ENCODE results near the gene RNU7-1. TPM values are rescaled to one million over a fixed set of nuclear protein-coding genes. Genes with fewer than 3 reads are reported as not detected.

RNU7-1 gene
- total and polyA plus RNA-seq, 9 of the 15 experiments (the other 6 are each of a cell fraction or from before 2014, with no cell fraction given), result not detected

GRCh38 chr12:6943722-6944380, at the start of gene RNU7-1, which contains the start of gene C12orf57 (continued):
- 0 out of 4 replicates have a peak, but pooled peaks of 1 of the 2 experiments have one; percentile 46 for TF ChIP-seq RCOR1 (IDR thresholded peaks at IDR 0.05; ENCODE audit: borderline replicate concordance in 1 of 2, low read depth in 2 of 2, low read length in 2 of 2)
- TF ChIP-seq, protein P1, sequence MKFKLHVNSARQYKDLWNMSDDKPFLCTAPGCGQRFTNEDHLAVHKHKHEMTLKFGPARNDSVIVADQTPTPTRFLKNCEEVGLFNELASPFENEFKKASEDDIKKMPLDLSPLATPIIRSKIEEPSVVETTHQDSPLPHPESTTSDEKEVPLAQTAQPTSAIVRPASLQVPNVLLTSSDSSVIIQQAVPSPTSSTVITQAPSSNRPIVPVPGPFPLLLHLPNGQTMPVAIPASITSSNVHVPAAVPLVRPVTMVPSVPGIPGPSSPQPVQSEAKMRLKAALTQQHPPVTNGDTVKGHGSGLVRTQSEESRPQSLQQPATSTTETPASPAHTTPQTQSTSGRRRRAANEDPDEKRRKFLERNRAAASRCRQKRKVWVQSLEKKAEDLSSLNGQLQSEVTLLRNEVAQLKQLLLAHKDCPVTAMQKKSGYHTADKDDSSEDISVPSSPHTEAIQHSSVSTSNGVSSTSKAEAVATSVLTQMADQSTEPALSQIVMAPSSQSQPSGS (CRISPR knock-in tag; IDR thresholded peaks at IDR 0.05), result no peak
- no peak for TF ChIP-seq CUX1 (CRISPR knock-in tag; IDR thresholded peaks at IDR 0.05)
- TF ChIP-seq FOXO4 (CRISPR knock-in tag; IDR thresholded peaks at IDR 0.05), result peak; percentile 94
- TF ChIP-seq ELF1 (tag; IDR thresholded peaks at IDR 0.05), result peak; percentile 78
- TF ChIP-seq CHCHD3 (CRISPR knock-in tag; IDR thresholded peaks at IDR 0.05), result peak; percentile 99
- peak in 1 of 2 experiments; percentile 60; a peak in 2 of 4 replicates for TF ChIP-seq NONO (IDR thresholded peaks at IDR 0.05; ENCODE audit: low read depth in 2 of 2, low read length in 1 of 2)
- TF ChIP-seq NFE2L1 (tag; IDR thresholded peaks at IDR 0.05; ENCODE audit: borderline replicate concordance, low read depth), result no peak
- peak; percentile 43 to 70; a peak in 2 of 4 replicates for TF ChIP-seq TBL1XR1 (IDR thresholded peaks at IDR 0.05; ENCODE audit: low read length in 2 of 2)
- TF ChIP-seq CBX1 (IDR thresholded peaks at IDR 0.05; ENCODE audit: low read depth), result peak; percentile 100
- no peak for TF ChIP-seq EHMT2 (IDR thresholded peaks at IDR 0.05)
- TF ChIP-seq ZNF398 (CRISPR knock-in tag; IDR thresholded peaks at IDR 0.05), result no peak
- TF ChIP-seq PHF8 (IDR thresholded peaks at IDR 0.05; ENCODE audit: borderline replicate concordance, low read length), result peak; percentile 65; the same call in 1 of the 2 replicates
- TF ChIP-seq RBM34 (IDR thresholded peaks at IDR 0.05; ENCODE audit: borderline replicate concordance, insufficient read depth, low read length), result no peak
- no peak for TF ChIP-seq PURB (CRISPR knock-in tag; IDR thresholded peaks at IDR 0.05; ENCODE audit: low read depth)
- TF ChIP-seq CXXC5 (CRISPR knock-in tag; IDR thresholded peaks at IDR 0.05), result peak; percentile 35
- TF ChIP-seq GATA2 (CRISPR knock-in tag; IDR thresholded peaks at IDR 0.05), result no peak

All from K562 (cell line).